Stimulated activated memory B cell treated with anti-CD40 and anti-IgM and Interleukin-4, amounts not matched to agents 10 μg/mL and 1 μg/mL and 100 μg/mL, for 72 hours (primary cell): ENCODE results near the gene ARID5B.

Experiments
- ATAC-seq: fragments of 150-1000 bp; cut with Tn5 transposase; 2 replicates; pipeline ENCODE4 v1.10.0; 2021
- H3K27ac Mint-ChIP-seq: one replicate; pipeline ENCODE4 v1.8.0; 2022; ENCODE audit warnings: mild to moderate bottlenecking, mixed read lengths
- H3K27me3 Mint-ChIP-seq: one replicate; pipeline ENCODE4 v1.8.0; 2022; ENCODE audit warnings: mixed read lengths
- H3K36me3 Mint-ChIP-seq: one replicate; pipeline ENCODE4 v1.8.0; 2022; ENCODE audit warnings: mixed read lengths
- H3K4me1 Mint-ChIP-seq: one replicate; pipeline ENCODE4 v1.8.0; 2022; ENCODE audit warnings: mixed read lengths
- H3K4me3 Mint-ChIP-seq: one replicate; pipeline ENCODE4 v1.8.0; 2022; ENCODE audit warnings: mild to moderate bottlenecking, moderate library complexity, mixed read lengths
- H3K9me3 Mint-ChIP-seq: one replicate; pipeline ENCODE4 v1.8.0; 2022; ENCODE audit warnings: mixed read lengths

Gene ARID5B

GRCh38 chr10:62062028-62062427 lies 160.5 kb downstream of the ARID5B start:
- H3K36me3 Mint-ChIP-seq = peaks cover 83% of the 10 kb centered on the region
- no peaks in the 10 kb centered on the region for H3K27me3 Mint-ChIP-seq
- peaks cover 44% of the 10 kb centered on the region for H3K4me1 Mint-ChIP-seq
- no peak for ATAC-seq
- peaks cover 3% of the 10 kb centered on the region for H3K9me3 Mint-ChIP-seq
- no peak overlapping the region for H3K4me3 Mint-ChIP-seq
- peak overlapping the region; percentile 75 for H3K27ac Mint-ChIP-seq

DNA sequence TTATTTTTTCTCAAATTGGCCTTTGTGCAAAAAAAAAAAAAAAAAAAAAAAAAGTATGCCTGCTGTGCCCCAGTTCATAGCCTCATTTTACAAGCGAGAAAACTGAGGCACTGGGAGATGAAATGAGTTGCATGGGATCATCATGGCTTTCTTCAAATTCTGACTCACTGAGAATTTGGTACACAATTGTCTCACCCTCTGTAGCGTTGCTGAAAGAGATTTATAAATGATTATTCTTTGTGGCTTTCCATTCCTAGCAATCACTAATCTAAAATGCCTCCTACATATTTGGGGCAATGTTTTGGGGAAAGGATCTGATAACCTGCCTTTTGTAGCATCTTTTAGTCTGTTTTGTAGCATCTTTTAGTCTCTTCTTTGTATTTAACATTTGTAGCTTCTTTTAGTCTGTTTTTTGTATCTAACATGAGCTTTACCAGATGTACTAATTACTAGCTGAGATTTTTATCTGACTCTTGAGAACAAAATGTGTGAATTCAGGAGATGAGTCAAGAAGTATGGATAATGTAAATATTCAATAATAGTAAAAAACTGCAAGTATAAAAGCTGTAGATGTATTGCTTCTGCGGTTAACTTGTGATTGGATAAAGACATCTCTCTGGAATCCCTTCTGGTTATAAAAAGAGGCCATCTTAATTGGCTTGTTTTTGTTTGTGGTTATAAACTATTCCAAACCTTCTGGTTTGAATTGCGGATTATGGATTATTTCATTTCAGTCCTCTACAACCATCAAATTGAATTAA lies 161.4 kb downstream of the ARID5B start:
- Mint-ChIP-seq H3K36me3 (peaks cover 83% of the 10 kb centered on the region), H3K4me1 (peaks cover 35% of the 10 kb centered on the region), H3K9me3 (peaks cover 3% of the 10 kb centered on the region), H3K27me3 (no peaks in the 10 kb centered on the region), H3K27ac (peak overlapping the region; percentile 75), H3K4me3 (no peak overlapping the region)
- ATAC-seq = no peak

DNA sequence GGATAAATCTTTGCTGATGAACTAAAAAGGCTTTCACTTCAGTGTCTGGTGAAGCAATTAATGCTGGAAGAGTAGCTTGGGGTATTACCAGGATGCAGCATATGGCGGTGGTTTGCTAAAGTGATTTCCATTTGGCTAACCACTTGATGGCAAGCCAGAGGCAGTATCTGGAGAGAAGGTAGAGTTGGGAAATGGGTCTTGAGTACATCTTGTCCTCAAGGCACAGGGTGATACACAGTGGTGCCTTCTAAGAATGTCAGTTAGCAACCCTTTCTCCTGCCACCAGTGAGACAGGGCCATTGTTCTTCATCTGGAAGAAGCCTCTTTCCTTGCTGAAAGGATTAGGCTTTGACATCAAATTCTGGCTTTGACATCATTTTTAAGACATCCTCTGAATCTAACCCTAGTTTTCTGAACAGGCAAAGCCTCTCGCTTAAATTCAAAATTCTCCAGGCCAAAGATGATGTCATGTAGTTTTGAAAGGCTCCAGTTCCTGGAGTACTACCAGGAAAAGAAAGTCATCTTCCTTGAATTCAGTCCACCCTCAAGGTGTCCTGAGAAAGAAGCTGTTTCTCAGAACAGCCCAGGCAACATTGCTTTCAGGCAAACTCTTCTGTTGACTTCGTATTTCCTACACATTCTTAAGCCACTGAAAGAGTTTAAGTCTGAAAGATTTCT lies 162.4 kb downstream of the ARID5B start:
- ATAC-seq = no peak
- Mint-ChIP-seq H3K36me3 (peaks cover 74% of the 10 kb centered on the region), H3K4me3 (no peak overlapping the region), H3K27ac (no peak overlapping the region), H3K4me1 (peaks cover 28% of the 10 kb centered on the region), H3K9me3 (peaks cover 3% of the 10 kb centered on the region), H3K27me3 (no peaks in the 10 kb centered on the region)

DNA sequence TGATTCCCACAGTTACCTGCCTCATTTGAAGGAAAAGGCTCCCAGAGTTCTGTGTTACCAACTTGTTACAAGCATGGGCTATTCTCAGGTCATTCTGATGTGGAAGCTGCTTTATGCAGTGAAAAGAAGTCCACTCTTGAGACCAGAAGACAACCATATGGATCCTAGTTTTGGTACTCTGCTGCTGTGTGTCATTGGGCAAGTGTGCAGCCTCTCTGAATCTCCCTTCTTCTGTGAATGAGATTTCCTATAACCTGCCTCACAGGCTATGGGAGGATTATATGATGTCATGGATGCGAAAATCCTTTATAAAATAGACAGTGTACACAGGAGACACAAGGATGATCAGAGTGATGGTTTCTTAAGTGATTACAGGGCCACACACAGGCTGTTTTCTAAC lies 166.1 kb downstream of the ARID5B start:
- Mint-ChIP-seq H3K4me3 (no peak overlapping the region), H3K4me1 (peaks cover 21% of the 10 kb centered on the region), H3K36me3 (peaks cover 72% of the 10 kb centered on the region), H3K27me3 (no peaks in the 10 kb centered on the region), H3K27ac (peak overlapping the region; percentile 17), H3K9me3 (no peaks in the 10 kb centered on the region)
- ATAC-seq = no peak

DNA sequence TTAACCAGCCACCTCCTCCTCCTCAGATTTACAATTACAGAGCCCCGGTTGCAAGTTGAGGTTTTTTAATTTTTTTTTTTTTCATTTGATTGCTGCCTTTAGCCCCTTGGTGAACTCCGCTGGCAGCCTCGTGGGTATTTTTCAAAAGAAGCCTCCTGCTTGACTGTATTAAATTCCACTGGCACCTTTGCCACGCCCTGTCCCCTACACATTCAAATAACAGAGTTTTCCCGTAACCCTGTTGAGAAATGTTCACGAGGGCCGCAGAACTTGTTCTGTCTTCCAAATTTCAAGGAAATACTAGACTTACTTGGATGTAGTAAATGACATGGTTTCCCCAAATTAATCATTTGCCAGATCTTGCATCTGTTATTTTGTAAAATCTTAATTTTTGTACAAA lies 167.0 kb downstream of the ARID5B start:
- Mint-ChIP-seq H3K27ac (no peak overlapping the region), H3K9me3 (no peaks in the 10 kb centered on the region), H3K27me3 (no peaks in the 10 kb centered on the region), H3K4me1 (peaks cover 30% of the 10 kb centered on the region), H3K36me3 (peaks cover 80% of the 10 kb centered on the region), H3K4me3 (no peak overlapping the region)
- ATAC-seq = no peak

GRCh38 chr10:62069452-62070178 lies 168.1 kb downstream of the ARID5B start:
- no peaks in the 10 kb centered on the region for H3K9me3 Mint-ChIP-seq
- no peaks in the 10 kb centered on the region for H3K27me3 Mint-ChIP-seq
- peaks cover 76% of the 10 kb centered on the region for H3K36me3 Mint-ChIP-seq
- no peak for ATAC-seq
- peak overlapping the region; percentile 24 for H3K27ac Mint-ChIP-seq
- no peak overlapping the region for H3K4me3 Mint-ChIP-seq
- H3K4me1 Mint-ChIP-seq = peaks cover 30% of the 10 kb centered on the region

GRCh38 chr10:62071846-62072281 lies 170.4 kb downstream of the ARID5B start:
- H3K9me3 Mint-ChIP-seq = no peaks in the 10 kb centered on the region
- peaks cover 43% of the 10 kb centered on the region for H3K4me1 Mint-ChIP-seq
- ATAC-seq = no peak
- no peak overlapping the region for H3K4me3 Mint-ChIP-seq
- peaks cover 76% of the 10 kb centered on the region for H3K36me3 Mint-ChIP-seq
- H3K27ac Mint-ChIP-seq = peak overlapping the region; percentile 81
- no peaks in the 10 kb centered on the region for H3K27me3 Mint-ChIP-seq

DNA sequence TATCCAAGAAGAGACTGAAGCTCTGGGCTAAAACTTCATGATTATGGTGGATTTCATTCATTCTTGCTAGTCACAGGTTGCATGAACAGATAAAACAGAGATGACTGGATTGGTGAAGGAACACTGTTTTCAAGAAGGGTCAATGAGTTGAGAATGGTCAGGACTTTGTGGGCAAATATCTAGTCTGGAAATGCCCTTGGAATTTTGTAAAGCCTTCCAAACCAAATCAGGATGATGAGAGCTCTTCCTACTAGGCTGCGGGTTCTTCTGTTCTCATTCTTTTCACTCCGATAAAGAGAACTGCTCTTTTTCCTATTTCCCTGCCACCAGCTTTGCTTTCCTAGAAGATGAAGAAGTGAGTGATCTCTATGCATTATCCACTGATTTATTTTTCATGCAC lies 171.4 kb downstream of the ARID5B start:
- Mint-ChIP-seq H3K9me3 (no peaks in the 10 kb centered on the region), H3K4me1 (peaks cover 52% of the 10 kb centered on the region), H3K36me3 (peaks cover 75% of the 10 kb centered on the region), H3K27me3 (no peaks in the 10 kb centered on the region), H3K4me3 (no peak overlapping the region), H3K27ac (peak overlapping the region; percentile 76)
- no peak for ATAC-seq

DNA sequence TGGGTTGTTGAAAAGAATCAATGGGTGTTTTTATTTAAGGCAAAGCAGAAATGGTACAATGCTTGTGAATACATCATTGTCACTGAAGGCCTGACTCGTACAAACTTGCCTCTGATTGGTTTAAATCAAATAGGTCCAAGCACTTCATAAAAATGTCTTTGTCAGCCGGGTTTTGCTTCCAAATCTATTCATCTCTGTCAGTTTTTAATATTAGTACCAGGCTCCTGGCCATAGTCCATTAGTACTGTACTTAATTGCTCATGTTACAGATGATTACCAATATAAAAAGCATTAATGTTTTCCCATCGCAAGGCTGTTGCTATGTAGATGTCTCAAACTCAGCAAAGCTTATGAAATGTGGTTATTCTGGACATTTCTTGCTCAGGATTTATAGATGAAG lies 171.9 kb downstream of the ARID5B start:
- ATAC-seq = no peak
- Mint-ChIP-seq H3K27ac (peak overlapping the region; percentile 76), H3K9me3 (no peaks in the 10 kb centered on the region), H3K36me3 (peaks cover 80% of the 10 kb centered on the region), H3K4me3 (no peak overlapping the region), H3K4me1 (peaks cover 54% of the 10 kb centered on the region), H3K27me3 (no peaks in the 10 kb centered on the region)

DNA sequence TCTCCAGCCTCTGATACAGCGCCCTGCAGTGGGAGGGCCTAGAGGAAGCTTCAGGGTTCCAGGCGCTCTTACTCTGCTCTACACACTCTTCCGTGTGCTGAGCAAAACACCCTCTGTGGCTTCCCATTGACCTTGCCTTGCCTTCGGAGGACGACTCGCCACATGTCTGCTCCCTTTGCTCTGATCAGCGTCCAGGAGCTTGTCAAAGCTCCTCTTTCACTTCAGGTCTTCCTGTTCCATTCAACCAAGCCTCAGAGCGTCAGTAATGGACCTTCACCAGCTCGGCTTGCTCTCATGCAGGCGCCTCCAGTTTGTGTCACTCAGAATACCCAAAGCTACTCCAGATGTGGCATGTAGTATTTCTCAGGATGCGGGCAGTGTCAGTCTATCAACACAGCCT lies 173.9 kb downstream of the ARID5B start:
- ATAC-seq = no peak
- no peaks in the 10 kb centered on the region for H3K27me3 Mint-ChIP-seq
- H3K27ac Mint-ChIP-seq = peak overlapping the region; percentile 96
- H3K4me3 Mint-ChIP-seq = no peak overlapping the region
- peaks cover 68% of the 10 kb centered on the region for H3K4me1 Mint-ChIP-seq
- no peaks in the 10 kb centered on the region for H3K9me3 Mint-ChIP-seq
- H3K36me3 Mint-ChIP-seq = peaks cover 84% of the 10 kb centered on the region

- Mint-ChIP-seq H3K27ac (peak overlapping the region; percentile 96), H3K27me3 (no peaks in the 10 kb centered on the region), H3K36me3 (peaks cover 83% of the 10 kb centered on the region), H3K4me3 (no peak overlapping the region), H3K9me3 (no peaks in the 10 kb centered on the region), H3K4me1 (peaks cover 73% of the 10 kb centered on the region)
- no peak for ATAC-seq
Observed at GRCh38 chr10:62075912-62076311, 174.4 kb downstream of the ARID5B start.

- no peak for ATAC-seq
- Mint-ChIP-seq H3K9me3 (no peaks in the 10 kb centered on the region), H3K27ac (peak overlapping the region; percentile 96), H3K4me1 (peaks cover 74% of the 10 kb centered on the region), H3K27me3 (no peaks in the 10 kb centered on the region), H3K36me3 (peaks cover 81% of the 10 kb centered on the region), H3K4me3 (no peak overlapping the region)
Observed at GRCh38 chr10:62076891-62077290, 175.4 kb downstream of the ARID5B start.

DNA sequence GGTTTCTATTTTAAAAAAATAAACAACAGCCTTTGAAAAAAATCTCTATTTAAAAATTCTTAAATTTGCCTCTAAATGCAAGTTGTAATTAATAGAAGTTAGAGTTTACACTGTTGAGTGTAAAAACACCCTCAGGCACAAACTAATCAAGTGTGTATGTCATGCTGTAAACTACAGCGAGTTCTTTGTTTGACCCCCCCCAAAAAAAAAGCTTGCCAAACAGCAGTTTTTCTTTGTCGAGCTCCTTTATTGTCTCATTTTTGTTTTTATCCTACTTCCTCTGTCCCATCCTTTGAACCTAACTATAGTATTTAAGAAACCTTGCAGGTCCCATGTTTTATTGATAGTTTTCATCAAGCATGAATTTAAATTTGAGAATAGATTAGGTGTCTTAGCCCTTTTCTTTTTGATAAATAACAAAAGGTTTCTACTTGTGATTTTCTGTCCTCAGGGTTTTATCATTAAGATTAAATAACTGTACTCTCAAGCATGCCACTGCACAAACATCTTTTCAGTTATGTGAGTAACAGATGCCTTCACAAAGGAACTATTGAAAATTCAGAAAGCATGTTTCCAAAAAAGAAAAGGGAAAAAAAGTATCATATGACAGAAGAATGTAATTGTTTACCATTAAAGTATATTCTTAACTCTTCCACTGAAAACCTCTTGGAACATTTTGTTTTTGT lies 176.0 kb downstream of the ARID5B start:
- Mint-ChIP-seq H3K27me3 (no peaks in the 10 kb centered on the region), H3K27ac (peak overlapping the region; percentile 96), H3K36me3 (peaks cover 75% of the 10 kb centered on the region), H3K4me3 (no peak overlapping the region), H3K4me1 (peaks cover 74% of the 10 kb centered on the region), H3K9me3 (no peaks in the 10 kb centered on the region)
- no peak for ATAC-seq

GRCh38 chr10:62079885-62080559 lies 178.5 kb downstream of the ARID5B start:
- peaks cover 61% of the 10 kb centered on the region for H3K36me3 Mint-ChIP-seq
- peak; percentile 90 for ATAC-seq
- H3K27ac Mint-ChIP-seq = peak overlapping the region; percentile 96
- peak overlapping the region; percentile 76 for H3K4me3 Mint-ChIP-seq
- no peaks in the 10 kb centered on the region for H3K27me3 Mint-ChIP-seq
- peaks cover 79% of the 10 kb centered on the region for H3K4me1 Mint-ChIP-seq
- H3K9me3 Mint-ChIP-seq = no peaks in the 10 kb centered on the region
